ENCODE data around the gene DLG5. TPM values are rescaled to one million over a fixed set of nuclear protein-coding genes. Genes with fewer than 3 reads are reported as not detected.

The DLG5 gene
- total and polyA plus RNA-seq, 9 of the 15 experiments (the other 6 are each of a cell fraction or from before 2014, with no cell fraction given), result 1.4 to 26.8 (median 11.2) TPM

DNA sequence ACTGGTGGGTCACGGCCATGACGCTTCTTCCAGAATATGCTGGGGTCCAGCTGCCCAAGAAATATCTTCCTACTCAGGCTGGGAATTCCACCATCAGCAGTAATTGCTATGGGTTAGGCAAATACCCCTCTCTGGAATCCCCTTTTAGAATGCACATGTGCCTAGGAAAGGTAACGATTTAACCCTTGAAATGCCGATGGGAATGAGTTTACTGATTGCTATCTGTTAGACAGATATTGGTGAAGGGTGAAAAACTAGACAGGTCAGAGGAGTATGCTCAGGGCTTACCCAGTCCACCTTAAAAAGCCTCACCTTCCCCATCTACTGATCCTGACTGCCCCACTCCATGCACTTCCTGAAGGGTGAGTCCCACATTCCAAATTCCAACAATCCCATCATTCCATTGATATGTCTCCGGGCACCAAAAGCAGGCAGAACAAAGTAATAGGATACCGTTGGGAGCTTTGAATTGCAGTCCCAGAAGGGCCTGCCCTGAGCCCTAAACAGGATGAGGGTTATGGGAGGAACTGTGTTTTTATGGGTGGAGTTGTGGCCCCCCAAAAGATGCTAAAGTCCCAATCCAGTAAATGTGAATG lies 59.3 kb downstream of the DLG5 start (continued):
- TF ChIP-seq EZH2 (IDR thresholded peaks at IDR 0.05; ENCODE audit: borderline replicate concordance, low read depth, low read length), result no peak
- TF ChIP-seq ZNF24 (IDR thresholded peaks at IDR 0.05), result no peak
- no peak for TF ChIP-seq SRSF3 (IDR thresholded peaks at IDR 0.05; ENCODE audit: insufficient read depth, low read length)

DNA sequence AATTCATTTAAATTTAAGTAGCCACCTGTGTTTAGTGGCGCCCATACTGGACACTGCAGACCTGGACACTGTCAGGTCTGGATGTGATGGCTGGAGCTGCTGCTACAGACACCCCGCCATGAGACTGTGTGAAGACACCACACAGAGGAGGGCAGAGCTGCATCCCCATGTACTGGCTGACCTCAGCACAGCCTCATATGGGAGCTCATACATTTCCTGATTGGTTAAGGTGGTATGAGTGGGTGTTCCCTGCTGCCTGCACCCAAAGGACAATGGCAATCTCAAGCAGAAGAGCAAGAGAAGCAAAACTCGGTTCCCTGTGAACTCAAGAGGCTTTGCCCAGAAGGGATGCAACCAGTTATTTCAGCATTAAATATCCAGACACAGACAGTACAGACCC lies 60.0 kb downstream of the DLG5 start:
- Histone ChIP-seq H3K36me3 (ENCODE audit: control insufficient read depth, insufficient read depth, low read length) (peaks cover 29% of the 10 kb centered on the region; the same call in 2 of the 3 replicates), H2AFZ (ENCODE audit: low read depth, low read length) (no peak overlapping the region), H3K4me3 (no peak overlapping the region), H3K9me3 (replicated peaks; ENCODE audit: control insufficient read depth, insufficient read depth, low read depth, low read length) (no peaks in the 10 kb centered on the region), H3K27me3 (ENCODE audit: control insufficient read depth in 2 of 2, insufficient read depth in 2 of 2, low read length in 2 of 2) (no peaks in the 10 kb centered on the region), H3K27ac (ENCODE audit: extremely low read depth, low read depth, low read length) (no peak overlapping the region), H3K4me1 (replicated peaks in 1 of 2; ENCODE audit: control insufficient read depth in 2 of 2, insufficient read depth in 2 of 2, low read length in 2 of 2) (peaks cover 0 to 7% of the 10 kb centered on the region in 2 experiments; a peak in 2 of 5 replicates), H3K9me1 (ENCODE audit: control insufficient read depth, insufficient read depth, low read length) (peaks cover 8% of the 10 kb centered on the region), H3K9ac (ENCODE audit: insufficient read depth in 1 of 2, low read depth in 2 of 2, low read length in 2 of 2) (no peak overlapping the region), H4K20me1 (replicated peaks; ENCODE audit: control insufficient read depth, insufficient read depth, low read length) (peaks cover 9% of the 10 kb centered on the region), H3K79me2 (ENCODE audit: control insufficient read depth, insufficient read depth, low read length) (no peaks in the 10 kb centered on the region), H3K4me2 (ENCODE audit: insufficient read depth, low read length) (no peak overlapping the region)
- no peak for TF ChIP-seq CEBPB (tag; IDR thresholded peaks at IDR 0.05)
- no peak for TF ChIP-seq ZNF239 (CRISPR knock-in tag; IDR thresholded peaks at IDR 0.05)
- no peak for TF ChIP-seq ZNF232 (CRISPR knock-in tag; IDR thresholded peaks at IDR 0.05)
- no peak for TF ChIP-seq DACH1 (IDR thresholded peaks at IDR 0.05; ENCODE audit: partially characterized antibody)
- TF ChIP-seq KDM1A (IDR thresholded peaks at IDR 0.05), result no peak
- TF ChIP-seq HNRNPH1 (optimal IDR thresholded peaks at IDR 0.05; ENCODE audit: low read depth, low read length), result no peak
- TF ChIP-seq, protein P1, sequence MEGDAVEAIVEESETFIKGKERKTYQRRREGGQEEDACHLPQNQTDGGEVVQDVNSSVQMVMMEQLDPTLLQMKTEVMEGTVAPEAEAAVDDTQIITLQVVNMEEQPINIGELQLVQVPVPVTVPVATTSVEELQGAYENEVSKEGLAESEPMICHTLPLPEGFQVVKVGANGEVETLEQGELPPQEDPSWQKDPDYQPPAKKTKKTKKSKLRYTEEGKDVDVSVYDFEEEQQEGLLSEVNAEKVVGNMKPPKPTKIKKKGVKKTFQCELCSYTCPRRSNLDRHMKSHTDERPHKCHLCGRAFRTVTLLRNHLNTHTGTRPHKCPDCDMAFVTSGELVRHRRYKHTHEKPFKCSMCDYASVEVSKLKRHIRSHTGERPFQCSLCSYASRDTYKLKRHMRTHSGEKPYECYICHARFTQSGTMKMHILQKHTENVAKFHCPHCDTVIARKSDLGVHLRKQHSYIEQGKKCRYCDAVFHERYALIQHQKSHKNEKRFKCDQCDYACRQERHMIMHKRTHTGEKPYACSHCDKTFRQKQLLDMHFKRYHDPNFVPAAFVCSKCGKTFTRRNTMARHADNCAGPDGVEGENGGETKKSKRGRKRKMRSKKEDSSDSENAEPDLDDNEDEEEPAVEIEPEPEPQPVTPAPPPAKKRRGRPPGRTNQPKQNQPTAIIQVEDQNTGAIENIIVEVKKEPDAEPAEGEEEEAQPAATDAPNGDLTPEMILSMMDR (IDR thresholded peaks at IDR 0.05 in 2 of 3, conservative IDR thresholded peaks at IDR 0.05 in 1 of 3; ENCODE audit: insufficient read depth in 2 of 3, low read depth in 1 of 3, low read length in 3 of 3), result no peak
- TF ChIP-seq ZC3H4 (CRISPR knock-in tag; IDR thresholded peaks at IDR 0.05; ENCODE audit: borderline replicate concordance), result no peak
- TF ChIP-seq RCOR1 (IDR thresholded peaks at IDR 0.05; ENCODE audit: borderline replicate concordance in 1 of 2, low read depth in 2 of 2, low read length in 2 of 2), result no peak
- TF ChIP-seq MYC (IDR thresholded peaks at IDR 0.05; ENCODE audit: low read depth, low read length), result no peak
- no peak for TF ChIP-seq MYC (CRISPR knock-in tag; IDR thresholded peaks at IDR 0.05; ENCODE audit: borderline replicate concordance, low read depth)
- TF ChIP-seq, protein P2, sequence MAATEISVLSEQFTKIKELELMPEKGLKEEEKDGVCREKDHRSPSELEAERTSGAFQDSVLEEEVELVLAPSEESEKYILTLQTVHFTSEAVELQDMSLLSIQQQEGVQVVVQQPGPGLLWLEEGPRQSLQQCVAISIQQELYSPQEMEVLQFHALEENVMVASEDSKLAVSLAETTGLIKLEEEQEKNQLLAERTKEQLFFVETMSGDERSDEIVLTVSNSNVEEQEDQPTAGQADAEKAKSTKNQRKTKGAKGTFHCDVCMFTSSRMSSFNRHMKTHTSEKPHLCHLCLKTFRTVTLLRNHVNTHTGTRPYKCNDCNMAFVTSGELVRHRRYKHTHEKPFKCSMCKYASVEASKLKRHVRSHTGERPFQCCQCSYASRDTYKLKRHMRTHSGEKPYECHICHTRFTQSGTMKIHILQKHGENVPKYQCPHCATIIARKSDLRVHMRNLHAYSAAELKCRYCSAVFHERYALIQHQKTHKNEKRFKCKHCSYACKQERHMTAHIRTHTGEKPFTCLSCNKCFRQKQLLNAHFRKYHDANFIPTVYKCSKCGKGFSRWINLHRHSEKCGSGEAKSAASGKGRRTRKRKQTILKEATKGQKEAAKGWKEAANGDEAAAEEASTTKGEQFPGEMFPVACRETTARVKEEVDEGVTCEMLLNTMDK (IDR thresholded peaks at IDR 0.05; ENCODE audit: borderline replicate concordance, insufficient read depth, low read depth, low read length, poor library complexity, severe bottlenecking), result no peak
- TF ChIP-seq CCNT2 (IDR thresholded peaks at IDR 0.05; ENCODE audit: borderline replicate concordance, extremely low read depth, insufficient read length, low read depth, low read length), result no peak
- TF ChIP-seq, protein P3, sequence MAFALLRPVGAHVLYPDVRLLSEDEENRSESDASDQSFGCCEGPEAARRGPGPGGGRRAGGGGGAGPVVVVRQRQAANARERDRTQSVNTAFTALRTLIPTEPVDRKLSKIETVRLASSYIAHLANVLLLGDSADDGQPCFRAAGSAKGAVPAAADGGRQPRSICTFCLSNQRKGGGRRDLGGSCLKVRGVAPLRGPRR (CRISPR knock-in tag; IDR thresholded peaks at IDR 0.05), result no peak
- ATAC-seq (no peak), FAIRE-seq (no peak), DNase-seq (ENCODE audit: extremely low read depth in 1 of 4, low spot score in 3 of 4) (no peak)
- no TSS peak for BruUV-seq (replicated peaks)
- POLR2A ChIA-PET, result no interaction called here
- intact Hi-C loops (cut with micrococcal nuclease) (no loop called here), in situ Hi-C loops (cut with MboI) (no loop called here)
- WGBS (ENCODE audit: insufficient coverage, low coverage, missing lambda C conversion rate), result 83% methylated on average over 3 of the region's 3 CpGs
- CTCF ChIA-PET (ENCODE audit: low intra/inter-chr PET ratio), result no interaction called here
